ENCODE results near the gene ABCC3. TPM values are rescaled to one million over a fixed set of nuclear protein-coding genes. Genes with fewer than 3 reads are reported as not detected.
"Not testable (repeated sequence)": the region's sequence is repeated elsewhere in the genome, so short reads cannot be mapped to it uniquely, and the experiment has no call there.

ABCC3 gene
- total RNA-seq, 1 donor from 2014 or later: 367 TPM

GRCh38 chr17:50707289-50708049 lies 72.8 kb downstream of the ABCC3 start, which contains the start of gene ANKRD40:
ANKRD40 (minus strand) TSS chr17:50707914; CDS start chr17:50707654, 260 bp downstream.
- DNase-seq (ENCODE audit: low spot score): peak; percentile 89

DNA sequence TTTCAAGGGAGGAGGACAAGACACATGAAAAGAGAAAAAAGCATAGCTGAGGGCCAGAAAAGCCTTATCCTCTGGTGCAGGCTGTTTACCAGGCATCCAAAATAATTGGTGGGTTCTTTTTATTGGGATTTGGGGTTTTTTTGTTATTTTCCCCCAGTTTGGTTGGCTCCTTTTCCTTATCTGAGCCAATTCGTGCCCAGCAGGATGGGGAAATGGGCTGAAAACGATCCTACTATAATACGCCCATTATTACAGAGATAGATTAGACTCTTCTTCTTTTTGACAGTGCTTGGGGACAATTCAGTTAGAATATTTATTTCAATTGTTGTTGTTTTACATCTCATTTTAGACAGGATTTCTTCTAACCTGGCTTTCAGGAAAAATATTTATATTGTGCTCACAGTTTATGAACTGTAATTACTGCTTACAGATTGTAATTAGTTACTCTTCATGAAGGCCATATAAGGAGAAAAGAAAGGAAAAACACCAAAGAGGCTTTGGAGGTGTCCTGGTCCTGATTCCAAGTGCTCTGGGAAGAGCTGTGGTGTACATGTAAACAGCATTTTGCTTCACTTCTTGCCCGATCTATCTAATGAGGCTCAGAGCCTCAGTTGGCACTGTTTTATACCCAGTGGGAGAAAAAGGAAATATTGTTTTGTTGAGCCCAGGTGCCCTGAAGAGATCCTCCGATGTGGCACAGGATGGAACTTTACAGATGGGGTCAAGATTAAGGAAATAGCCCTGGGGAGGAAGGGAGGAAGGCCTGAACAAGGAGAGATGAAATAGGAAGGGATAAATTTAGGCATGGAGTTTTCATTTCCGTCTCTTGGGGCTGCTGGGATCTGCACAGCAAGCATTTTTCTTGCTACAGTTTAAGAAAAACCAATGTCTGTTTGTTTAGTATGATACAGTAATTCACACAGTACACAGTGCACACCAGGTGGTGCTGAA lies 73.6 kb downstream of the ABCC3 start:
- no peak for DNase-seq (ENCODE audit: low spot score)

- not testable (repeated sequence) for DNase-seq (ENCODE audit: low spot score)
Measured at GRCh38 chr17:50709053-50709452, 74.4 kb downstream of the ABCC3 start.

DNA sequence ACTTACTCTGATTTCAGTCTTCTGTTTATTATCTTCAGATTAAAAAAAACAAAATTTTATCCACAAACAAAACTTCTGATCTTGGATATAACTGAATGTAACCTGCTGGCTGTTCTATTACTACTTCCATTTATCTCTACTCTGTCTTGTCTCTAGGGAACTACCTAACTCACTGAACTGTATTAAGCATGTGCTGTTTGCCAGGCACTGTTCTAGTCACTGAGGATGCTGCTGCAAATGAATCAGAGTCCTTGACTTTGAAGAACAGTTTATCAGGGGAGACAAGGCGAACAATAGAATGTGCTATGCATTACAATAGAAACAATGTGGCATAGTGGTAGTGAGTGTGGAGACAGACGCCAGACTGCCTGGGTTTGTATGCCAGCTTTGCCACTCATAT lies 75.3 kb downstream of the ABCC3 start:
- no peak for DNase-seq (ENCODE audit: low spot score)

DNA sequence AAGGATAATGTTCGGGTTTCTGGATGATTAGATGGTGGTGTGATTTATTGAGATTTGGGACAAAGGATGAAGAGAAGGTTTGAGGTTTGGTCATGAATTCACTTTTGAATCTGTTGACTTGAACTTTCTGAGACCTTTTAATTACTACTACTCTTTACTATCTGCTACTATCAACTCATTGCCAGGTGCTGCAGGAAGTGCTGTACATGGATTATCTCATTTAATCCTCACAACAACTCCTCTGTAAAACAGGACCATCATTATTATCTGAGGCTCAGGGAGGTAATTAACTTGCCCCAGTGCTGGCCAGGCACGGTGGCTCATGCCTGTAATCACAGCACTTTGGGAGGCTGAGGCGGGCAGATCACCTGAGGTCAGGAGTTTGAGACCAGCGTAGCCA lies 76.0 kb downstream of the ABCC3 start:
- DNase-seq (ENCODE audit: low spot score): no peak

DNA sequence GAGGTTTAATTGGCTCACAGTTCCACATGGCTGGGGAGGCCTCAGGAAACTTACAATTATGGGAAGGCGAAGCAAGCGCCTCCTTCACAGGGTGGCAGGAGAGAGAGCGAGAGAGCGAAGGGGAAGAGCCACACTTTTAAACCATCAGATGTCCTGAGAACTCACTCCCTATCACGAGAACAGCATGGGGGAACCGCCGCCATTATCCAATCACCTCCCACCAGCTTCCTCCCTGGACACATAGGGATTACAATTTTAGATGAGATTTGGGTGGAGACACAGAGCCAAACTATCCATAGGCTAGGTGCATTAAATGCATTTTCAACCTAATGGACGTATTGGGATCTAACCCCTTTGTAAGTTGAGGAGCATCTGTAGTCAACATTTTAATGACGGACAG lies 78.0 kb downstream of the ABCC3 start:
- DNase-seq (ENCODE audit: low spot score): no peak

DNA sequence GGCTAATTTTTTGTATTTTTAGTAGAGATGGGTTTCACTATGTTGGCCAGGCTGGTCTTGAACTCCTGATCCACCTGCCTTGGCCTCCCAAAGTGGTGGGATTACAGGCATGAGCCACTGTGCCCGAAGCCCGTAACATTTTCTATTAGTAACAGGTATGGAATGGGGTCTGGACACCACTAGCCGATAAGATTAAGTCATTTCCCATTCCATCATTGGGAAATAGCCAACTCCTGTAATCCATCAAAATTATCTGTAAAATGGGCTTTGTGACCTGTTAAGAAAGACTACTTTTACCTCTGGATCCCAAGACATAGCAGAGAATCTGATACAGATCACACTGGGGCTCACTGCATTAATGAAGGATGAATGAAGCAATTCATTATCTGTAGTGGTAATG lies 80.8 kb downstream of the ABCC3 start:
- DNase-seq (ENCODE audit: low spot score): no peak

GRCh38 chr17:50719144-50719923 lies 84.7 kb downstream of the ABCC3 start, which contains the start of gene LUC7L3:
LUC7L3 (plus strand) TSS chr17:50719603; CDS start chr17:50719733, 130 bp downstream.
- peak; percentile 93 for DNase-seq (ENCODE audit: low spot score)

- no peak for DNase-seq (ENCODE audit: low spot score)
Measured at GRCh38 chr17:50719924-50720794, 85.5 kb downstream of the ABCC3 start.

DNA sequence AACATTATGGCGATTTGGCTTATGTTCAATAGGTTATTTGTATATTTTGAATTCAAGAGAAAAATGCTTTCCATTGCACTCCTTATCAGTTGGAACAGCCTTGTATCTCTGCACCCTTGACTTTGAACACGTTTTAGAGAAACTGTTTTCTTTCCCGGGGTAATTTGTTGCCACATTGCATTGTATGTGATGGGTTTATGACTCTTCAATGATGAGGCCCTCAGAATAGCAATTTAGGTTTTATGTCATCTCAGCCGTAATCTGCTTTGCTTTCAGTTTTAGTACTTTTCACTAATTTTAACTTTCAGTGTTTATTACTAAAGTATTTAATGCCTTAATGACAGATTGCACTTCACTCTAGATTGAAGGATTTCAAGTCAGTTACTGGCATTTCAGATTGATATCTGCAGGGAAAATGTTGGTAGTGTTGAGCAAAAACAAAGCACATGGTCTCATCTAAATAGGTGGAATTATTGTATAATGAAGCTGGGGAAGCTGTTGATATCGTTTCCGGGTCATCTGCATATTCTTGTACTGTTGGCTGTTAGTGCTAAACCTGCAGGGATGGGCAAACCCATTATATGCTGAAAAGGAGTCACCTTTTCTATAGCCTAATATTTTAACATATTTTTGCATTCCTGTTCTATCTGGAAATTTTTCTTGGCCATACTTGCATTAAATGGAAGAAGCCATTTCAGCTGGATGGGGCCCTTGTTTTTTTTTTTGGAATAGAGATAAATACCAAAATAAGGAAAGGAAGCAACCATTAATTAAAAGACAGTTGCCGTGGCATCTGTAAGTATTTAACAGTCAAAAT lies 86.7 kb downstream of the ABCC3 start:
- no peak for DNase-seq (ENCODE audit: low spot score)

- no peak for DNase-seq (ENCODE audit: low spot score)
Measured at GRCh38 chr17:50722746-50723145, 88.1 kb downstream of the ABCC3 start.

DNA sequence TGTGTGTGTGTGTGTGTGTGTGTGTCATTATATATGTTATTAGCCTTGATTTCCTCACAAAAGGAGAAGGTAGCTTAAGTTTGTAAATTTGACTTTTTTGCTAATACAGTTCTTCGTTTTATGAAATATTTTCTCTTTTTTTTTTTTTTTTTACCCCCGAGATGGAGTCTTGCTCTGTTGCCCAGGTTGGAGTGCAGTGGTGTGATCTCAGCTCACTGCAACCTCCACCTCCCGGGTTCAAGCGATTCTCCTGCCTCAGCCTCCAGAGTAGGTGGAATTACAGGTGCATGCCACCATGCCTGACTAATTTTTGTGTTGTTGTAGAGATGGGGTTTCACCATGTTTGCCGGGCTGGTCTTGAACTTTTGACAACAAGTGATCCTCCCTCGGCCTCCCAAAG lies 89.9 kb downstream of the ABCC3 start:
- DNase-seq (ENCODE audit: low spot score): not testable (repeated sequence)

GRCh38 chr17:50725769-50726655 lies 91.3 kb downstream of the ABCC3 start:
- DNase-seq (ENCODE audit: low spot score): no peak

- no peak for DNase-seq (ENCODE audit: low spot score)
Measured at GRCh38 chr17:50728112-50728429, 93.4 kb downstream of the ABCC3 start.

- DNase-seq (ENCODE audit: low spot score): no peak
Measured at GRCh38 chr17:50728881-50729765, 94.4 kb downstream of the ABCC3 start.

- no peak for DNase-seq (ENCODE audit: low spot score)
Measured at GRCh38 chr17:50731575-50732460, 97.1 kb downstream of the ABCC3 start.

DNA sequence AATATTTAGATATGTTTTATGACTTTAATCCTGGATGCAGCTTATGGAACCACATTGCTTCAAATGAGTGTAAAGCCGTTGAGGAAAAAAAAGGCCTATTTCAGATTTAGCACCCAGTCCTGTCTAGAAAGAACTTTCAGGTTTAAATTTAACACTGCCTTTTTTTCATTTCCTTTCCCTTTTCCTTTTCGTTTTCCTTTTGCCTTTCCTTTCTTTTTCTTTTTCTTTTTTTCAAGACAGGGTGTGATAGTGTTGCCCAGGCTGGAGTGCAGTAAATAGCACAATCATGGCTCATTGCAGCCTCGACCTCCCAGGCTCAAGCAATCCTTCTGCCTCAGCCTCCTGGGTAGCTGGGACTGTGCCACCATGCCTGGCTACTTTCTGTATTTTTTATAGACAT lies 100.6 kb downstream of the ABCC3 start:
- no peak for DNase-seq (ENCODE audit: low spot score)
